Measurements from ENCODE around the gene FANCD2.

DNA sequence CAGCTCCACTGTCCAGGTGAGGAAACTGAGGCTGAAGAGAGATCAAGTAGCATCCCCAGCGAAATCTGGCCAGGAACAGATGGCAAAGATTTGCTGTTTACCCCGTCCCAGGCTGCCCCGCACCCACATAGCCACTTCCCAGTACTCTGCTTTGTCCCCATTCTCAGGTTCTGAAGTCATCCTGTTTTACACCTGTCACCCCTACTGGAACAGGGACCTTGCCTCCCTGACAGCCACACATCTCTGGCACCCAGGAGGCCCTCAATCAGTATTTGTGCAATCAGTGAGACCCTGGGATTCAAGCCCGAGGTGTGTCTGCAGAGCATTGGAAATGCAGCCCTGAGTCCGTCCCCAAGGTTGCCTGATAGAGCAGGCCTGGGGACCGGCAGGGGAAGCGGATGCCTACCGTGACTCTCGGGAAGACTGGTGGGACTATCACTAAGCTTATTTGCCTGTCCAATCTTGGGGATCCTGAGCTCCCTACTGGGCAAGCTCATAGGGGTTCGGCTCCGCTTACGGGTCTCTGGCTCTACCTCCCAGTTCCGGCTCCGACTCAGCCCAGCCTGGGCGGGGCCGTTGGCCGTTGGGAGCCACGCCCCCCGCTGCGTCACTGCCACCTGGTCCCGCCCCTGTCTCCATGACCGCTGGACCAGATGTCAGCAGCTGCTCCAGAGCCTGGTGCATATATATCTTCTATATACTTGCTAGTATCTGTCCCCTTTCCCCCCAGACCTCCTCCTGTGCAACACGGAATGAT, 17.5 kb upstream of the FANCD2 start:
- TF ChIP-seq, protein P1, sequence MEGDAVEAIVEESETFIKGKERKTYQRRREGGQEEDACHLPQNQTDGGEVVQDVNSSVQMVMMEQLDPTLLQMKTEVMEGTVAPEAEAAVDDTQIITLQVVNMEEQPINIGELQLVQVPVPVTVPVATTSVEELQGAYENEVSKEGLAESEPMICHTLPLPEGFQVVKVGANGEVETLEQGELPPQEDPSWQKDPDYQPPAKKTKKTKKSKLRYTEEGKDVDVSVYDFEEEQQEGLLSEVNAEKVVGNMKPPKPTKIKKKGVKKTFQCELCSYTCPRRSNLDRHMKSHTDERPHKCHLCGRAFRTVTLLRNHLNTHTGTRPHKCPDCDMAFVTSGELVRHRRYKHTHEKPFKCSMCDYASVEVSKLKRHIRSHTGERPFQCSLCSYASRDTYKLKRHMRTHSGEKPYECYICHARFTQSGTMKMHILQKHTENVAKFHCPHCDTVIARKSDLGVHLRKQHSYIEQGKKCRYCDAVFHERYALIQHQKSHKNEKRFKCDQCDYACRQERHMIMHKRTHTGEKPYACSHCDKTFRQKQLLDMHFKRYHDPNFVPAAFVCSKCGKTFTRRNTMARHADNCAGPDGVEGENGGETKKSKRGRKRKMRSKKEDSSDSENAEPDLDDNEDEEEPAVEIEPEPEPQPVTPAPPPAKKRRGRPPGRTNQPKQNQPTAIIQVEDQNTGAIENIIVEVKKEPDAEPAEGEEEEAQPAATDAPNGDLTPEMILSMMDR (conservative IDR thresholded peaks at IDR 0.05 in 1 of 2, IDR thresholded peaks at IDR 0.05 in 1 of 2; ENCODE audit: extremely low read depth in 1 of 2, insufficient read depth in 1 of 2, low read depth in 1 of 2, low read length in 2 of 2), result no peak
- no peak for TF ChIP-seq EZH2 (IDR thresholded peaks at IDR 0.05; ENCODE audit: borderline replicate concordance, low read length)
